ENCODE data around the gene SERPINB5.

GRCh38 chr18:63440219-63440618, 36.5 kb upstream of the SERPINB5 start:
- TF ChIP-seq CTCF (IDR thresholded peaks at IDR 0.05): no peak
- no peak for TF ChIP-seq POLR2AphosphoS5 (IDR thresholded peaks at IDR 0.05)

All from upper lobe of left lung (tissue), 4 donors.